ENCODE results near the gene FBXW5. TPM values are rescaled to one million over a fixed set of nuclear protein-coding genes. Genes with fewer than 3 reads are reported as not detected.

Gene FBXW5
- total RNA-seq, 5 donors from 2014 or later (not counting 1 experiment from before 2014, with no cell fraction given): 60.9 to 161 (median 145) TPM

- H3K27ac ChIP-seq (ENCODE audit: low read length): no peak overlapping the region
- H3K9me3 Mint-ChIP-seq: peaks cover 0 to 2% (median 0%) of the 10 kb centered on the region in 3 donors
- POLR2A ChIA-PET: no interaction called here
- DNase-seq (no peak), ATAC-seq (replicated peaks in 1 of 4) (no peak)
- peaks cover 0 to 39% of the 10 kb centered on the region in 2 experiments for H3K4me1 ChIP-seq (ENCODE audit: control insufficient read depth in 1 of 2, extremely low read depth in 1 of 2, insufficient read depth in 2 of 2, low read length in 2 of 2)
- no peaks in the 10 kb centered on the region for H3K27me3 Mint-ChIP-seq
- H3K4me3 Mint-ChIP-seq: no peak overlapping the region
- no peaks in the 10 kb centered on the region for H3K36me3 ChIP-seq (ENCODE audit: control insufficient read depth in 2 of 2, extremely low read depth in 1 of 2, insufficient read depth in 1 of 2, low read length in 1 of 2)
- H3K4me1 Mint-ChIP-seq: peaks cover 6 to 14% (median 13%) of the 10 kb centered on the region in 3 donors
- CTCF ChIA-PET: no interaction called here
- H3K27ac Mint-ChIP-seq: no peak overlapping the region
- WGBS (ENCODE audit: insufficient coverage): 91% methylated on average over 13 of the region's 14 CpGs
- no peaks in the 10 kb centered on the region for H3K9me3 ChIP-seq
- no peak overlapping the region for H3K4me3 ChIP-seq (ENCODE audit: control insufficient read depth in 1 of 2, extremely low read depth in 1 of 2, low read length in 1 of 2)
- H3K27me3 ChIP-seq (replicated peaks in 1 of 2; ENCODE audit: control insufficient read depth in 2 of 2, extremely low read depth in 1 of 2, insufficient read depth in 2 of 2, low read length in 1 of 2): peaks cover 0 to 3% of the 10 kb centered on the region in 2 experiments
- no peaks in the 10 kb centered on the region for H3K36me3 Mint-ChIP-seq
Measured at GRCh38 chr9:136955202-136955942, 10.8 kb upstream of the FBXW5 start.

DNA sequence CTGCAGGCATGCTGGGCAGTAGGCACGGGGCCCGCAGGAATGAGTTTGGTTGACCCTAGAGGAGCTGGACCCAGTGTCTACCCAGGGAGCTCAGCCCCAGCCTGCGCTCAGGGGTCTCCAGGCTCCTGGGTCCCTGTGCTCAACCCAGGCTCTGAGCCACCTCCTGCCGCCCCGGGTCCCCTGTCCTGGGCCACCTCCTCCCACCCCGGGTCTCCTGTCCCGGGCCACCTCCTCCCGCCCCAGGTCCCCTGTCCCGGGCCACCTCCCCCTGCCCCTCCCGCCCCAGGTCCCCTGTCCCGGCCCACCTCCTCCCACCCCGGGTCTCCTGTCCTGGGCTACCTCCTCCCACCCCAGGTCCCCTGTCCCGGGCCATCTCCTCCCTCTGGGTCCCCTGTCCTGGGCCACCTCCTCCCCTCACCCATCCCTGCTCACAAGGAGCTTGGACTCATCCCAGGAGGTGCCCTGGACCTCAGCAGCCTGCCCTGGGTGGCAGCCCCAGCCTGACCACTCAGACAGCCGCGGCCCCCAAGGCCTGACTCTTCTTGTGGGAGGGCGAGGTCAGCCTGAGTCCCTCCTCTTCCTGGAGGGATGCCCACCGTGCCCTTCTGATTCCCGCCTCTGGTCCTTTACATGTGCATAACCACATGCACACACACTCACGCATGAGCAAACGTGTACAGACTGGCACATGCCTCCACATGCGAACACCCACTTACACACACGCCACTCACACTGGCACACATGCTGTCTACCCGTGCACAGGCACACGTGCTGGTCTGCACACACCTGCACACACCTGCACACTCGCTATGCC, 9.9 kb upstream of the FBXW5 start:
- ChIA-PET CTCF (interaction anchor here (0.5 to 0.6 kb wide), 3 partner anchors 30 to 487 kb away, joined by 6 to 8 read pairs (median 7); no protein-coding TSS in a partner anchor), POLR2A (no interaction called here)
- no peak overlapping the region for H3K27ac Mint-ChIP-seq
- no peak for ATAC-seq (replicated peaks in 1 of 4)
- WGBS (ENCODE audit: insufficient coverage): 88% methylated on average over 17 of the region's 25 CpGs
- no peaks in the 10 kb centered on the region for H3K36me3 Mint-ChIP-seq
- H3K9me3 Mint-ChIP-seq: peaks cover 0 to 2% (median 0%) of the 10 kb centered on the region in 3 donors
- Histone ChIP-seq H3K36me3 (ENCODE audit: control insufficient read depth in 2 of 2, extremely low read depth in 1 of 2, insufficient read depth in 1 of 2, low read length in 1 of 2) (no peaks in the 10 kb centered on the region), H3K9me3 (no peaks in the 10 kb centered on the region), H3K4me3 (ENCODE audit: control insufficient read depth in 1 of 2, extremely low read depth in 1 of 2, low read length in 1 of 2) (no peak overlapping the region), H3K27me3 (replicated peaks in 1 of 2; ENCODE audit: control insufficient read depth in 2 of 2, extremely low read depth in 1 of 2, insufficient read depth in 2 of 2, low read length in 1 of 2) (peaks cover 0 to 3% of the 10 kb centered on the region in 2 experiments), H3K4me1 (ENCODE audit: control insufficient read depth in 1 of 2, extremely low read depth in 1 of 2, insufficient read depth in 2 of 2, low read length in 2 of 2) (peaks cover 2 to 36% of the 10 kb centered on the region in 2 experiments), H3K27ac (ENCODE audit: low read length) (no peak overlapping the region)
- H3K27me3 Mint-ChIP-seq: no peaks in the 10 kb centered on the region
- no peak overlapping the region for H3K4me3 Mint-ChIP-seq
- peaks cover 6 to 12% (median 10%) of the 10 kb centered on the region in 3 donors for H3K4me1 Mint-ChIP-seq
- no peak for DNase-seq

GRCh38 chr9:136953771-136954269, 9.3 kb upstream of the FBXW5 start:
- Histone ChIP-seq H3K36me3 (ENCODE audit: control insufficient read depth in 2 of 2, extremely low read depth in 1 of 2, insufficient read depth in 1 of 2, low read length in 1 of 2) (no peaks in the 10 kb centered on the region), H3K27me3 (replicated peaks in 1 of 2; ENCODE audit: control insufficient read depth in 2 of 2, extremely low read depth in 1 of 2, insufficient read depth in 2 of 2, low read length in 1 of 2) (peaks cover 0 to 3% of the 10 kb centered on the region in 2 experiments), H3K27ac (ENCODE audit: low read length) (no peak overlapping the region), H3K4me3 (ENCODE audit: control insufficient read depth in 1 of 2, extremely low read depth in 1 of 2, low read length in 1 of 2) (no peak overlapping the region), H3K9me3 (no peaks in the 10 kb centered on the region), H3K4me1 (ENCODE audit: control insufficient read depth in 1 of 2, extremely low read depth in 1 of 2, insufficient read depth in 2 of 2, low read length in 2 of 2) (peaks cover 5 to 36% of the 10 kb centered on the region in 2 experiments)
- H3K36me3 Mint-ChIP-seq: no peaks in the 10 kb centered on the region
- no peak overlapping the region for H3K4me3 Mint-ChIP-seq
- DNase-seq (no peak), ATAC-seq (replicated peaks in 1 of 4) (no peak)
- no peak overlapping the region for H3K27ac Mint-ChIP-seq
- POLR2A ChIA-PET: no interaction called here
- H3K27me3 Mint-ChIP-seq: no peaks in the 10 kb centered on the region
- peaks cover 0 to 2% (median 0%) of the 10 kb centered on the region in 3 donors for H3K9me3 Mint-ChIP-seq
- CTCF ChIA-PET: no interaction called here
- 86% methylated on average over 18 of the region's 19 CpGs for WGBS (ENCODE audit: insufficient coverage)
- peaks cover 6 to 13% (median 10%) of the 10 kb centered on the region in 3 donors for H3K4me1 Mint-ChIP-seq

- no peak overlapping the region for H3K4me3 Mint-ChIP-seq
- POLR2A ChIA-PET: interaction anchor here in 1 of 2 donors (0.6 kb wide), 1 partner anchor 766 kb away, joined by 5 read pairs; no protein-coding TSS in a partner anchor
- ATAC-seq (replicated peaks in 1 of 4): no peak
Measured at GRCh38 chr9:136952876-136953770, 8.6 kb upstream of the FBXW5 start.

DNA sequence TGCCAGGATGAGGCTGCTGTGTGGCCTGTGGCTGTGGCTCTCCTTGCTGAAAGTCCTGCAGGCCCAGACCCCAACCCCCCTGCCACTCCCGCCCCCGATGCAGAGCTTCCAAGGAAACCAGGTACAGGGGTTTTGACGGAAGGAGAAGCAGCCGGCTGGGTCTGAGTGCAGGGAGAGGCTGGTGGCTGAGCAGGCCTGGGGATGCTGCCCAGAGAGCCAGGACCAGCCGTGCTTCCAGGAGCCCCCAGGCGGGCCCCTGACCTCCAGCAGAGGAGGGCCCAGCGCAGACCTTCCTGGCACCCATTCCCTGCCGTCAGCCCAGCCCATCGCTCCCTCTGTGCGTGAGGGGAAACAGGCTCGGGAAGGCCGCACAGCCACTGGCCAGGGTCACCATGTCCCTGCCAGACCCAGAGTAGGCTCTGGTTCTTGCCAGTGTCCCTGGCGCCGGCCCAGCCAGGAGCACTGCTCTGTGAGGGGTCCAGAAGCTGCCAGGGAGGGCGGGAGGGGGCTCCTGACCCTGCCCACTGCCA, 7.8 kb upstream of the FBXW5 start:
- no peaks in the 10 kb centered on the region for H3K36me3 Mint-ChIP-seq
- no peaks in the 10 kb centered on the region for H3K27me3 Mint-ChIP-seq
- Histone ChIP-seq H3K9me3 (no peaks in the 10 kb centered on the region), H3K4me3 (ENCODE audit: control insufficient read depth in 1 of 2, extremely low read depth in 1 of 2, low read length in 1 of 2) (no peak overlapping the region), H3K36me3 (ENCODE audit: control insufficient read depth in 2 of 2, extremely low read depth in 1 of 2, insufficient read depth in 1 of 2, low read length in 1 of 2) (no peaks in the 10 kb centered on the region), H3K27ac (ENCODE audit: low read length) (no peak overlapping the region), H3K4me1 (ENCODE audit: control insufficient read depth in 1 of 2, extremely low read depth in 1 of 2, insufficient read depth in 2 of 2, low read length in 2 of 2) (peaks cover 5 to 37% of the 10 kb centered on the region in 2 experiments), H3K27me3 (replicated peaks in 1 of 2; ENCODE audit: control insufficient read depth in 2 of 2, extremely low read depth in 1 of 2, insufficient read depth in 2 of 2, low read length in 1 of 2) (peaks cover 0 to 3% of the 10 kb centered on the region in 2 experiments)
- POLR2A ChIA-PET: interaction anchor here in 1 of 2 donors (0.6 kb wide), 1 partner anchor 767 kb away, joined by 5 read pairs; no protein-coding TSS in a partner anchor
- WGBS (ENCODE audit: insufficient coverage): 92% methylated on average over 11 of the region's 15 CpGs
- peaks cover 6 to 14% (median 6%) of the 10 kb centered on the region in 3 donors for H3K4me1 Mint-ChIP-seq
- H3K27ac Mint-ChIP-seq: no peak overlapping the region
- DNase-seq (peak in 1 of 35 experiments; percentile 3), ATAC-seq (replicated peaks in 1 of 4) (no peak)
- peaks cover 0 to 2% (median 0%) of the 10 kb centered on the region in 3 donors for H3K9me3 Mint-ChIP-seq
- no peak overlapping the region for H3K4me3 Mint-ChIP-seq
- CTCF ChIA-PET: no interaction called here

More at GRCh38 chr9:136952876-136953770, 8.6 kb upstream of the FBXW5 start:
- Histone ChIP-seq H3K4me1 (ENCODE audit: control insufficient read depth in 1 of 2, extremely low read depth in 1 of 2, insufficient read depth in 2 of 2, low read length in 2 of 2) (peaks cover 5 to 36% of the 10 kb centered on the region in 2 experiments), H3K27ac (ENCODE audit: low read length) (no peak overlapping the region), H3K36me3 (ENCODE audit: control insufficient read depth in 2 of 2, extremely low read depth in 1 of 2, insufficient read depth in 1 of 2, low read length in 1 of 2) (no peaks in the 10 kb centered on the region), H3K4me3 (ENCODE audit: control insufficient read depth in 1 of 2, extremely low read depth in 1 of 2, low read length in 1 of 2) (no peak overlapping the region), H3K9me3 (no peaks in the 10 kb centered on the region), H3K27me3 (replicated peaks in 1 of 2; ENCODE audit: control insufficient read depth in 2 of 2, extremely low read depth in 1 of 2, insufficient read depth in 2 of 2, low read length in 1 of 2) (peaks cover 0 to 3% of the 10 kb centered on the region in 2 experiments)
- Mint-ChIP-seq H3K9me3 (peaks cover 0 to 2% (median 0%) of the 10 kb centered on the region in 3 donors), H3K27ac (no peak overlapping the region), H3K36me3 (no peaks in the 10 kb centered on the region), H3K27me3 (no peaks in the 10 kb centered on the region), H3K4me1 (peaks cover 6 to 13% (median 8%) of the 10 kb centered on the region in 3 donors)
- 93% methylated on average over 35 of the region's 44 CpGs for WGBS (ENCODE audit: insufficient coverage)
- CTCF ChIA-PET: interaction anchor here in 1 of 2 donors (0.6 kb wide), 1 partner anchor 10 kb away, joined by 3 read pairs; no protein-coding TSS in a partner anchor
- no peak for DNase-seq

Data from T-cell (primary cell).